H9 (cell line): Measurements from ENCODE around the gene TRABD2B. TPM values are rescaled to one million over a fixed set of nuclear protein-coding genes. Genes with fewer than 3 reads are reported as not detected.

Source experiments
- DNase-seq: peaks from one replicate; pipeline ENCODE4 v3.0.0-alpha.2; 2017
- H2AFZ ChIP-seq: one replicate; pipeline ENCODE4 v1.6.1; 2013; ENCODE audit warnings: mild to moderate bottlenecking, low read length, control low read depth, moderate library complexity
- H2AK5ac ChIP-seq: 2 replicates; pipeline ENCODE4 v1.6.1; 2013; ENCODE audit warnings: low read length, control low read depth, mixed read lengths; ENCODE audit not compliant: insufficient read length
- H2BK120ac ChIP-seq: one replicate; pipeline ENCODE4 v1.6.1; 2013; ENCODE audit warnings: low read depth, mild to moderate bottlenecking, low read length, control low read depth, inconsistent platforms; ENCODE audit not compliant: poor library complexity, severe bottlenecking
- H2BK12ac ChIP-seq: 2 replicates; pipeline ENCODE4 v1.6.1; 2013; ENCODE audit warnings: low read length, control low read depth, mixed read lengths, low read depth; ENCODE audit not compliant: insufficient read length
- H2BK15ac ChIP-seq: 2 replicates; pipeline ENCODE4 v1.6.1; 2013; ENCODE audit warnings: low read depth, low read length, control low read depth
- H2BK20ac ChIP-seq: one replicate; pipeline ENCODE4 v1.6.1; 2013; ENCODE audit warnings: low read depth, mild to moderate bottlenecking, low read length, control low read depth, inconsistent platforms; ENCODE audit not compliant: poor library complexity, severe bottlenecking
- H2BK5ac ChIP-seq: 2 replicates; pipeline ENCODE4 v1.6.1; 2013; ENCODE audit warnings: low read length, control low read depth, mixed read lengths; ENCODE audit not compliant: insufficient read length
- H3K14ac ChIP-seq: 2 replicates; pipeline ENCODE4 v1.6.1; 2013; ENCODE audit warnings: low read length, control low read depth; ENCODE audit not compliant: insufficient read depth
- H3K18ac ChIP-seq: 2 replicates; pipeline ENCODE4 v1.6.1; 2013; ENCODE audit warnings: low read depth, mild to moderate bottlenecking, mixed read lengths, low read length, control low read depth; ENCODE audit not compliant: insufficient read length
- H3K23ac ChIP-seq: 2 replicates; pipeline ENCODE4 v1.6.1; 2013; ENCODE audit warnings: low read length, control low read depth, mixed read lengths, low read depth; ENCODE audit not compliant: insufficient read length
- H3K23me2 ChIP-seq: 2 replicates; pipeline ENCODE4 v1.6.1; 2013; ENCODE audit warnings: low read depth, mild to moderate bottlenecking, mixed read lengths, low read length, control low read depth; ENCODE audit not compliant: insufficient read length, poor library complexity, severe bottlenecking
- H3K27ac ChIP-seq: 2 replicates; pipeline ENCODE4 v1.5.1; 2013; ENCODE audit warnings: low read length, control low read depth, mixed read lengths, low read depth; ENCODE audit not compliant: insufficient read length
- H3K27me3 ChIP-seq: 2 replicates; pipeline ENCODE4 v1.6.1; 2013; ENCODE audit warnings: low read length, control low read depth, inconsistent platforms; ENCODE audit not compliant: insufficient read depth
- H3K4ac ChIP-seq: 2 replicates; pipeline ENCODE4 v1.6.1; 2013; ENCODE audit warnings: low read depth, mild to moderate bottlenecking, control low read depth, inconsistent platforms, low read length, moderate library complexity
- H3K4me1 ChIP-seq: 2 replicates; pipeline ENCODE4 v1.6.1; 2013; ENCODE audit warnings: low read length, control low read depth, inconsistent platforms; ENCODE audit not compliant: insufficient read depth
- H3K4me2 ChIP-seq: 2 replicates; pipeline ENCODE4 v1.6.1; 2013; ENCODE audit warnings: low read length, control low read depth, mixed read lengths; ENCODE audit not compliant: insufficient read length, insufficient read depth
- H3K56ac ChIP-seq: 2 replicates; pipeline ENCODE4 v1.6.1; 2013; ENCODE audit warnings: low read depth, mild to moderate bottlenecking, mixed read lengths, low read length, control low read depth; ENCODE audit not compliant: insufficient read length
- H3K79me1 ChIP-seq: 2 replicates; pipeline ENCODE4 v1.6.1; 2013; ENCODE audit warnings: low read depth, mild to moderate bottlenecking, moderate library complexity, low read length, control low read depth, inconsistent platforms; ENCODE audit not compliant: insufficient read depth, poor library complexity, severe bottlenecking
- H3K79me2 ChIP-seq: 2 replicates; pipeline ENCODE4 v1.6.1; 2013; ENCODE audit warnings: low read length, control low read depth, inconsistent platforms; ENCODE audit not compliant: insufficient read depth
- H3K9ac ChIP-seq: 2 replicates; pipeline ENCODE4 v1.6.1; 2013; ENCODE audit warnings: low read length, control low read depth, mixed read lengths; ENCODE audit not compliant: insufficient read length; ENCODE audit errors: extremely low read depth
- H3K9me3 ChIP-seq: one replicate; pipeline ENCODE4 v1.6.1; 2013; ENCODE audit warnings: low read depth, low read length, inconsistent platforms; ENCODE audit not compliant: control insufficient read depth
- H3T11ph ChIP-seq: one replicate; pipeline ENCODE4 v1.6.1; 2013; ENCODE audit warnings: mild to moderate bottlenecking, low read length, control low read depth, inconsistent platforms
- H4K20me1 ChIP-seq: one replicate; pipeline ENCODE4 v1.6.1; 2013; ENCODE audit not compliant: control insufficient read depth, insufficient read length, insufficient read depth
- H4K5ac ChIP-seq: 2 replicates; pipeline ENCODE4 v1.6.1; 2013; ENCODE audit warnings: low read depth, mild to moderate bottlenecking, mixed read lengths, low read length, control low read depth; ENCODE audit not compliant: insufficient read length
- H4K8ac ChIP-seq: replicated peaks from 2 replicates; pipeline ENCODE4 v1.6.1; 2013; ENCODE audit warnings: low read length, control low read depth, mixed read lengths, low read depth; ENCODE audit not compliant: insufficient read length
- H4K91ac ChIP-seq: 2 replicates; pipeline ENCODE4 v1.6.1; 2013; ENCODE audit warnings: low read depth, mild to moderate bottlenecking, moderate library complexity, mixed read lengths, low read length, control low read depth; ENCODE audit not compliant: insufficient read length
- H3K27ac Mint-ChIP-seq, 3 experiments: 2 replicates in 2 of 3; 3 replicates in 1 of 3; pipeline ENCODE4 v1.8.0; 2020 to 2021; ENCODE audit warnings: mixed read lengths in 3 of 3, mild to moderate bottlenecking in 1 of 3, moderate library complexity in 1 of 3
- H3K27me3 Mint-ChIP-seq: 2 replicates; pipeline ENCODE4 v1.8.0; 2021; ENCODE audit warnings: low read depth, mild to moderate bottlenecking, moderate library complexity, mixed read lengths
- H3K36me3 Mint-ChIP-seq, 3 experiments: 2 replicates in 2 of 3; 3 replicates in 1 of 3; pipeline ENCODE4 v1.8.0; 2020 to 2021; ENCODE audit warnings: low read depth in 3 of 3, mixed read lengths in 3 of 3; ENCODE audit not compliant: insufficient read depth in 1 of 3
- H3K4me1 Mint-ChIP-seq, 2 experiments: 2 replicates each; pipeline ENCODE4 v1.8.0; 2020; ENCODE audit warnings: mixed read lengths in 2 of 2
- H3K4me3 Mint-ChIP-seq, 2 experiments: 2 replicates in 1 of 2; 3 replicates in 1 of 2; pipeline ENCODE4 v1.8.0; 2020 to 2021; ENCODE audit warnings: mild to moderate bottlenecking in 2 of 2, mixed read lengths in 2 of 2, moderate library complexity in 1 of 2
- H3K9me3 Mint-ChIP-seq, 2 experiments: 2 replicates in 1 of 2; 3 replicates in 1 of 2; pipeline ENCODE4 v1.8.0; 2020; ENCODE audit warnings: mild to moderate bottlenecking in 2 of 2, mixed read lengths in 2 of 2, moderate library complexity in 1 of 2
- WGBS: extraction: QIAGEN DNeasy Blood & Tissue Kit; methylation state at CpG from one replicate; pipeline ENCODE4 v1.1.7; 2013; ENCODE audit warnings: missing lambda C conversion rate, low lambda C conversion rate, mixed read lengths; ENCODE audit not compliant: insufficient read length; ENCODE audit errors: extremely low coverage; 5-methylcytosine and 5-hydroxymethylcytosine counted together
- total RNA-seq: library from RNA; stranded (reverse); gene quantifications from 2 replicates; pipeline ENCODE4 v1.2.1, GENCODE V29; 2021
- TF ChIP-seq, protein P1 (sequence below): fragments of 200-600 bp; sonication (generic); conservative IDR thresholded peaks from 3 replicates; pipeline ENCODE4 v1.8.0; 2021; ENCODE audit warnings: antibody characterized with exemption, mild to moderate bottlenecking

TRABD2B gene
- total RNA-seq, 1 experiment from 2014 or later: 2.3 TPM

DNA sequence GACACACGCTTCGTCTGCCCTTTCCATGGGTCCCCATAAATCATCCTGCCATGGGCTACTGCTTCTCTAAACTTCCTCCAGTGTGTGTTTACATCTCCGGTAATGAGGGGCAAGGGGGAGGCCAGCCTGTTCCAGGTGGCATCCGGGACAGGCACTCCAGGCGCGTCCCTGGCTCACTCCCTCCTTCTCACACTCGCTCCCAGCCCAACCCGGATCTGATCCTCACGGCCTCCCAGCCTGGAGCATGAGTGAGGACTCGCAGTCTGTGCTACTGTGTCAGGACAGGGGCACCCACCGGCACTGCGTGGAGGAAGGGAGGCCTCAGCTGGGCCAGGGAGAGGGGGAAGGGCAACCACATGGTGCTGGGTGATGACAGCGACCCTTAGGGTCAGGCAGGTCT is 225.4 kb downstream of the TRABD2B start:
- WGBS: no CpG with 5 or more reads among the region's 13 CpGs
- no peak overlapping the region for H3K56ac ChIP-seq
- H3K79me2 ChIP-seq: no peaks in the 10 kb centered on the region
- H3K23me2 ChIP-seq: no peaks in the 10 kb centered on the region
- H3K27ac ChIP-seq: no peak overlapping the region
- H3K23ac ChIP-seq: no peak overlapping the region
- TF ChIP-seq, protein P1, sequence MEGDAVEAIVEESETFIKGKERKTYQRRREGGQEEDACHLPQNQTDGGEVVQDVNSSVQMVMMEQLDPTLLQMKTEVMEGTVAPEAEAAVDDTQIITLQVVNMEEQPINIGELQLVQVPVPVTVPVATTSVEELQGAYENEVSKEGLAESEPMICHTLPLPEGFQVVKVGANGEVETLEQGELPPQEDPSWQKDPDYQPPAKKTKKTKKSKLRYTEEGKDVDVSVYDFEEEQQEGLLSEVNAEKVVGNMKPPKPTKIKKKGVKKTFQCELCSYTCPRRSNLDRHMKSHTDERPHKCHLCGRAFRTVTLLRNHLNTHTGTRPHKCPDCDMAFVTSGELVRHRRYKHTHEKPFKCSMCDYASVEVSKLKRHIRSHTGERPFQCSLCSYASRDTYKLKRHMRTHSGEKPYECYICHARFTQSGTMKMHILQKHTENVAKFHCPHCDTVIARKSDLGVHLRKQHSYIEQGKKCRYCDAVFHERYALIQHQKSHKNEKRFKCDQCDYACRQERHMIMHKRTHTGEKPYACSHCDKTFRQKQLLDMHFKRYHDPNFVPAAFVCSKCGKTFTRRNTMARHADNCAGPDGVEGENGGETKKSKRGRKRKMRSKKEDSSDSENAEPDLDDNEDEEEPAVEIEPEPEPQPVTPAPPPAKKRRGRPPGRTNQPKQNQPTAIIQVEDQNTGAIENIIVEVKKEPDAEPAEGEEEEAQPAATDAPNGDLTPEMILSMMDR: no peak
- H3K9me3 Mint-ChIP-seq: no peaks in the 10 kb centered on the region
- no peak overlapping the region for H4K8ac ChIP-seq
- H2AK5ac ChIP-seq: no peak overlapping the region
- no peak overlapping the region for H2BK12ac ChIP-seq
- H4K5ac ChIP-seq: no peak overlapping the region
- H3K14ac ChIP-seq: no peak overlapping the region
- no peaks in the 10 kb centered on the region for H4K20me1 ChIP-seq
- no peak overlapping the region for H2BK120ac ChIP-seq
- no peaks in the 10 kb centered on the region for H3K27me3 ChIP-seq
- H3K9me3 ChIP-seq: no peaks in the 10 kb centered on the region
- no peak overlapping the region for H2AFZ ChIP-seq
- no peak overlapping the region for H2BK5ac ChIP-seq
- peaks cover 2% of the 10 kb centered on the region for H3K27me3 Mint-ChIP-seq
- H4K91ac ChIP-seq: no peak overlapping the region
- peaks cover 14 to 18% of the 10 kb centered on the region in 2 experiments for H3K4me1 Mint-ChIP-seq
- H3T11ph ChIP-seq: no peak overlapping the region
- no peak overlapping the region for H3K4ac ChIP-seq
- peaks cover 4% of the 10 kb centered on the region; the same call in 1 of the 2 replicates for H3K4me1 ChIP-seq
- H2BK20ac ChIP-seq: no peak overlapping the region
- H3K36me3 Mint-ChIP-seq: no peaks in the 10 kb centered on the region; a peak in 2 of 7 replicates
- no peak overlapping the region for H3K4me3 Mint-ChIP-seq
- no peak overlapping the region for H2BK15ac ChIP-seq
- no peak overlapping the region for H3K4me2 ChIP-seq
- peak overlapping the region in 1 of 3 experiments; percentile 53; a peak in 1 of 7 replicates for H3K27ac Mint-ChIP-seq
- no peak for DNase-seq
- H3K9ac ChIP-seq: no peak overlapping the region
- no peaks in the 10 kb centered on the region for H3K79me1 ChIP-seq
- no peak overlapping the region for H3K18ac ChIP-seq
